BLaER1 (cell line): ENCODE data around the gene CISD3.

Experiments
- H3K27ac ChIP-seq: shearing (Covaris generic); formaldehyde crosslinking; 2 replicates; pipeline ENCODE4 v1.8.1; 2022
- H3K27me3 ChIP-seq: shearing (Covaris generic); formaldehyde crosslinking; 2 replicates; pipeline ENCODE4 v1.8.1; 2022
- H3K36me3 ChIP-seq: shearing (Covaris generic); formaldehyde crosslinking; 2 replicates; pipeline ENCODE4 v1.8.1; 2022
- H3K4me1 ChIP-seq: shearing (Covaris generic); formaldehyde crosslinking; 2 replicates; pipeline ENCODE4 v1.8.1; 2022
- H3K4me2 ChIP-seq: shearing (Covaris generic); formaldehyde crosslinking; 2 replicates; pipeline ENCODE4 v1.8.1; 2022
- H3K4me3 ChIP-seq: shearing (Covaris generic); formaldehyde crosslinking; 2 replicates; pipeline ENCODE4 v1.8.1; 2022
- H3K9ac ChIP-seq: shearing (Covaris generic); formaldehyde crosslinking; 2 replicates; pipeline ENCODE4 v1.8.1; 2022
- H3K9me3 ChIP-seq: shearing (Covaris generic); formaldehyde crosslinking; 2 replicates; pipeline ENCODE4 v1.8.1; 2022
- H4K20me1 ChIP-seq: shearing (Covaris generic); formaldehyde crosslinking; 2 replicates; pipeline ENCODE4 v1.8.1; 2022
- Cebpa-rat ChIP-seq: shearing (Covaris generic); IDR thresholded peaks from 2 replicates; pipeline ENCODE4 v1.8.1; 2022

Gene CISD3

GRCh38 chr17:38733282-38733981 lies 3.3 kb downstream of the CISD3 start:
- Histone ChIP-seq H3K27me3 (no peaks in the 10 kb centered on the region), H3K4me2 (peak overlapping the region; percentile 42), H3K27ac (0 out of 2 replicates have a peak overlapping the region, but pooled peaks have one; percentile 8), H3K4me3 (no peak overlapping the region), H3K9me3 (no peaks in the 10 kb centered on the region), H3K4me1 (peaks cover 83% of the 10 kb centered on the region), H3K9ac (0 out of 2 replicates have a peak overlapping the region, but pooled peaks have one; percentile 22), H4K20me1 (peaks cover 49% of the 10 kb centered on the region), H3K36me3 (peaks cover 33% of the 10 kb centered on the region)
- no peak for TF ChIP-seq Cebpa-rat

GRCh38 chr17:38733982-38734973 lies 4.1 kb downstream of the CISD3 start:
- Histone ChIP-seq H3K4me2 (peak overlapping the region; percentile 42), H3K9me3 (no peaks in the 10 kb centered on the region), H3K9ac (no peak overlapping the region), H4K20me1 (peaks cover 49% of the 10 kb centered on the region), H3K4me3 (no peak overlapping the region), H3K36me3 (peaks cover 42% of the 10 kb centered on the region), H3K4me1 (peaks cover 79% of the 10 kb centered on the region), H3K27me3 (no peaks in the 10 kb centered on the region), H3K27ac (no peak overlapping the region)
- TF ChIP-seq Cebpa-rat, result no peak

GRCh38 chr17:38735161-38735997 lies 5.2 kb downstream of the CISD3 start:
- H3K27ac ChIP-seq, result 0 out of 2 replicates have a peak overlapping the region, but pooled peaks have one; percentile 13
- H3K4me3 ChIP-seq, result no peak overlapping the region
- peaks cover 48% of the 10 kb centered on the region for H3K36me3 ChIP-seq
- no peaks in the 10 kb centered on the region for H3K9me3 ChIP-seq
- peak overlapping the region; percentile 45 for H3K4me2 ChIP-seq
- H4K20me1 ChIP-seq, result peaks cover 49% of the 10 kb centered on the region
- no peak for TF ChIP-seq Cebpa-rat
- no peaks in the 10 kb centered on the region for H3K27me3 ChIP-seq
- H3K9ac ChIP-seq, result peak overlapping the region; percentile 29; the same call in 1 of the 2 replicates
- H3K4me1 ChIP-seq, result peaks cover 81% of the 10 kb centered on the region

- Histone ChIP-seq H4K20me1 (peaks cover 46% of the 10 kb centered on the region), H3K4me1 (peaks cover 82% of the 10 kb centered on the region)
These were observed 8.0 kb downstream of the CISD3 start for GRCh38 chr17:38738007-38738662.

GRCh38 chr17:38738686-38739085 lies 8.5 kb downstream of the CISD3 start:
- H3K9ac ChIP-seq, result no peak overlapping the region
- no peak for TF ChIP-seq Cebpa-rat
- H3K36me3 ChIP-seq, result peaks cover 37% of the 10 kb centered on the region
- H3K27me3 ChIP-seq, result no peaks in the 10 kb centered on the region
- H3K4me1 ChIP-seq, result peaks cover 82% of the 10 kb centered on the region
- H3K9me3 ChIP-seq, result no peaks in the 10 kb centered on the region
- no peak overlapping the region for H3K4me3 ChIP-seq
- H3K4me2 ChIP-seq, result peak overlapping the region; percentile 60; the same call in 1 of the 2 replicates
- H3K27ac ChIP-seq, result no peak overlapping the region
- H4K20me1 ChIP-seq, result peaks cover 40% of the 10 kb centered on the region

More at GRCh38 chr17:38738007-38738662, 8.0 kb downstream of the CISD3 start:
- Histone ChIP-seq H3K27me3 (no peaks in the 10 kb centered on the region), H3K27ac (no peak overlapping the region), H3K36me3 (peaks cover 43% of the 10 kb centered on the region), H3K9ac (no peak overlapping the region), H3K4me3 (no peak overlapping the region), H3K9me3 (no peaks in the 10 kb centered on the region), H3K4me2 (peak overlapping the region; percentile 60)
- no peak for TF ChIP-seq Cebpa-rat

- TF ChIP-seq Cebpa-rat, result no peak
These were observed 9.2 kb downstream of the CISD3 start for GRCh38 chr17:38739305-38739704.

GRCh38 chr17:38740044-38740443 lies 9.9 kb downstream of the CISD3 start:
- H3K4me1 ChIP-seq, result peaks cover 82% of the 10 kb centered on the region
- no peak for TF ChIP-seq Cebpa-rat
- H3K36me3 ChIP-seq, result peaks cover 28% of the 10 kb centered on the region
- peaks cover 27% of the 10 kb centered on the region for H4K20me1 ChIP-seq
- H3K4me2 ChIP-seq, result peak overlapping the region; percentile 75; the same call in 1 of the 2 replicates
- H3K27ac ChIP-seq, result no peak overlapping the region
- H3K4me3 ChIP-seq, result no peak overlapping the region
- H3K9ac ChIP-seq, result no peak overlapping the region
- H3K27me3 ChIP-seq, result no peaks in the 10 kb centered on the region
- H3K9me3 ChIP-seq, result no peaks in the 10 kb centered on the region

More at GRCh38 chr17:38739305-38739704, 9.2 kb downstream of the CISD3 start:
- H3K36me3 ChIP-seq, result peaks cover 32% of the 10 kb centered on the region
- no peak overlapping the region for H3K4me3 ChIP-seq
- no peaks in the 10 kb centered on the region for H3K27me3 ChIP-seq
- no peaks in the 10 kb centered on the region for H3K9me3 ChIP-seq
- H4K20me1 ChIP-seq, result peaks cover 34% of the 10 kb centered on the region
- no peak overlapping the region for H3K27ac ChIP-seq
- H3K9ac ChIP-seq, result no peak overlapping the region
- peaks cover 82% of the 10 kb centered on the region for H3K4me1 ChIP-seq
- H3K4me2 ChIP-seq, result no peak overlapping the region

- H3K27ac ChIP-seq, result peak overlapping the region; percentile 61; the same call in 1 of the 2 replicates
- H3K4me1 ChIP-seq, result peaks cover 82% of the 10 kb centered on the region
- H3K9ac ChIP-seq, result peak overlapping the region; percentile 7; the same call in 1 of the 2 replicates
- H3K4me2 ChIP-seq, result peak overlapping the region; percentile 75
- TF ChIP-seq Cebpa-rat, result no peak
- H3K9me3 ChIP-seq, result no peaks in the 10 kb centered on the region
- H4K20me1 ChIP-seq, result peaks cover 19% of the 10 kb centered on the region
- peaks cover 23% of the 10 kb centered on the region for H3K36me3 ChIP-seq
- no peak overlapping the region for H3K4me3 ChIP-seq
- no peaks in the 10 kb centered on the region for H3K27me3 ChIP-seq
These were observed 10.7 kb downstream of the CISD3 start for GRCh38 chr17:38740806-38741205.
